ENCODE results near the gene TSPAN7.

Gene TSPAN7

GRCh38 chrX:38662640-38663039 is 101.3 kb downstream of the TSPAN7 start:
- TF ChIP-seq POLR2AphosphoS5 (IDR thresholded peaks at IDR 0.05; ENCODE audit: low read depth, low read length) (no peak), FOXP2 (optimal IDR thresholded peaks at IDR 0.05; ENCODE audit: borderline replicate concordance, extremely low read depth, extremely low read length, insufficient read depth) (no peak), REST (IDR thresholded peaks at IDR 0.05; ENCODE audit: insufficient read depth in 1 of 2, low read depth in 2 of 2, low read length in 2 of 2) (no peak), TAF1 (IDR thresholded peaks at IDR 0.05; ENCODE audit: borderline replicate concordance, insufficient read depth, low read length) (no peak), SIN3A (IDR thresholded peaks at IDR 0.05; ENCODE audit: borderline replicate concordance, insufficient read depth, low read length) (no peak)

GRCh38 chrX:38664285-38664684 is 102.9 kb downstream of the TSPAN7 start:
- TF ChIP-seq FOXP2 (optimal IDR thresholded peaks at IDR 0.05; ENCODE audit: borderline replicate concordance, extremely low read depth, extremely low read length, insufficient read depth), result no peak
- no peak for TF ChIP-seq SIN3A (IDR thresholded peaks at IDR 0.05; ENCODE audit: borderline replicate concordance, insufficient read depth, low read length)
- no peak for TF ChIP-seq POLR2AphosphoS5 (IDR thresholded peaks at IDR 0.05; ENCODE audit: low read depth, low read length)
- no peak for TF ChIP-seq REST (IDR thresholded peaks at IDR 0.05; ENCODE audit: insufficient read depth in 1 of 2, low read depth in 2 of 2, low read length in 2 of 2)
- TF ChIP-seq TAF1 (IDR thresholded peaks at IDR 0.05; ENCODE audit: borderline replicate concordance, insufficient read depth, low read length), result no peak

- TF ChIP-seq TAF1 (IDR thresholded peaks at IDR 0.05; ENCODE audit: borderline replicate concordance, insufficient read depth, low read length) (no peak), FOXP2 (optimal IDR thresholded peaks at IDR 0.05; ENCODE audit: borderline replicate concordance, extremely low read depth, extremely low read length, insufficient read depth) (no peak), POLR2AphosphoS5 (IDR thresholded peaks at IDR 0.05; ENCODE audit: low read depth, low read length) (no peak), SIN3A (IDR thresholded peaks at IDR 0.05; ENCODE audit: borderline replicate concordance, insufficient read depth, low read length) (no peak), REST (IDR thresholded peaks at IDR 0.05; ENCODE audit: insufficient read depth in 1 of 2, low read depth in 2 of 2, low read length in 2 of 2) (no peak)
Measured at GRCh38 chrX:38666909-38667308, 105.6 kb downstream of the TSPAN7 start.

- TF ChIP-seq FOXP2 (optimal IDR thresholded peaks at IDR 0.05; ENCODE audit: borderline replicate concordance, extremely low read depth, extremely low read length, insufficient read depth) (no peak), TAF1 (IDR thresholded peaks at IDR 0.05; ENCODE audit: borderline replicate concordance, insufficient read depth, low read length) (no peak), REST (IDR thresholded peaks at IDR 0.05; ENCODE audit: insufficient read depth in 1 of 2, low read depth in 2 of 2, low read length in 2 of 2) (no peak), SIN3A (IDR thresholded peaks at IDR 0.05; ENCODE audit: borderline replicate concordance, insufficient read depth, low read length) (no peak), POLR2AphosphoS5 (IDR thresholded peaks at IDR 0.05; ENCODE audit: low read depth, low read length) (no peak)
Measured at GRCh38 chrX:38668771-38669170, 107.4 kb downstream of the TSPAN7 start.

GRCh38 chrX:38669428-38669827 is 108.1 kb downstream of the TSPAN7 start:
- TF ChIP-seq TAF1 (IDR thresholded peaks at IDR 0.05; ENCODE audit: borderline replicate concordance, insufficient read depth, low read length) (no peak), REST (IDR thresholded peaks at IDR 0.05; ENCODE audit: insufficient read depth in 1 of 2, low read depth in 2 of 2, low read length in 2 of 2) (no peak), POLR2AphosphoS5 (IDR thresholded peaks at IDR 0.05; ENCODE audit: low read depth, low read length) (no peak), SIN3A (IDR thresholded peaks at IDR 0.05; ENCODE audit: borderline replicate concordance, insufficient read depth, low read length) (no peak), FOXP2 (optimal IDR thresholded peaks at IDR 0.05; ENCODE audit: borderline replicate concordance, extremely low read depth, extremely low read length, insufficient read depth) (no peak)

All from PFSK-1 (cell line).